IgD-negative memory B cell (primary cell): ENCODE data around the gene GRK6. TPM values are rescaled to one million over a fixed set of nuclear protein-coding genes. Genes with fewer than 3 reads are reported as not detected.

Source experiments
- H3K27ac Mint-ChIP-seq, 3 donors: one replicate each; pipeline ENCODE4 v1.8.0; 2020 to 2022; ENCODE audit warnings: mild to moderate bottlenecking in 3 of 3, mixed read lengths in 3 of 3, moderate library complexity in 1 of 3
- H3K27me3 Mint-ChIP-seq: one replicate; pipeline ENCODE4 v1.8.0; 2021; ENCODE audit warnings: mixed read lengths
- H3K36me3 Mint-ChIP-seq: one replicate; pipeline ENCODE4 v1.8.0; 2020; ENCODE audit warnings: mild to moderate bottlenecking, mixed read lengths
- H3K4me1 Mint-ChIP-seq, 3 donors: one replicate each; pipeline ENCODE4 v1.8.0; 2020 to 2022; ENCODE audit warnings: mixed read lengths in 3 of 3, mild to moderate bottlenecking in 1 of 3
- H3K4me3 Mint-ChIP-seq, 4 donors: one replicate each; pipeline ENCODE4 v1.8.0; 2020 to 2022; ENCODE audit warnings: mild to moderate bottlenecking in 4 of 4, mixed read lengths in 4 of 4, moderate library complexity in 3 of 4
- H3K9me3 Mint-ChIP-seq, 3 donors: one replicate each; pipeline ENCODE4 v1.8.0; 2020 to 2021; ENCODE audit warnings: mixed read lengths in 3 of 3, mild to moderate bottlenecking in 1 of 3
- polyA plus RNA-seq: library from polyadenylated mRNA; unstranded; fragments of 300-500 nt; fragmentation: Illumina TruSeq; gene quantifications from one replicate; pipeline ENCODE4 v1.2.3, GENCODE V29; 2021

GRK6 gene
- 107 TPM for polyA plus RNA-seq

DNA sequence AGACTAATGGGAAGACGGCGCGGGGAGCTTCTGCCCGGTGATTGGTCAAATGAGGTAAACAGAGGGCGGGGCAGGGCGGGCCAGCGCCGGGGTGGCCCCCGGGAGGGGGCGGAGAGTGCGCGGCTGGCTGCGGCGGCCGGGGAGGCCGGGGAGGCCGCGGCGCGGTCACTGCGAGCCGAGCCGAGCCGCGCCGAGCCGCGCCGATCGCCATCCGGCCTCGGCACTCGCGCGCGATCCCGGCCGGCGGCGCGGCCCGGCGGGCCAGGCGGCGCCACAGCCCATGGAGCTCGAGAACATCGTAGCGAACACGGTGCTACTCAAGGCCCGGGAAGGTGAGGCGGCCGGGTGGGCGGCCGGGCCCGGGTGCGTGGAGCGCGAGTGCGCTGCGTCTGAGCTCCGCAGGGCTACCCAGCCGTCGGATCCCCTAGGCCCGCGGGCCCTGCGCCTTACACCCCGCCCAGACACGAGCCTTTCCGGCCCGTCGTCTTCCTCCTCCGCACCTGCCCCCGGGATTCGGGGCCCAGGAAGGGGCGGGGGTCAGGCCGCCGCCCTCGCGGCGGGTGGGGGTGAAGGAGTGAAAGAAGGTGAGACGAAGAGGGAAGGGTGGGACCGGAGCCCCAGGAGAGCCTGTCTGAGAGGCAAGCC lies at the start of gene GRK6:
Gene GRK6 (plus strand): TSS at position 111 of the 645 bp plus-strand sequence. CDS start 170 bp downstream, at position 281.
- peaks cover 25 to 37% (median 33%) of the 10 kb centered on the region in 3 donors for H3K4me1 Mint-ChIP-seq
- peaks cover 5% of the 10 kb centered on the region for H3K36me3 Mint-ChIP-seq
- peak within 1 kb of the TSS; percentile 94 to 99 (median 95) for H3K27ac Mint-ChIP-seq
- H3K27me3 Mint-ChIP-seq = no peaks in the 10 kb centered on the region
- H3K4me3 Mint-ChIP-seq = peak within 1 kb of the TSS; percentile 92 to 99 (median 98)
- H3K9me3 Mint-ChIP-seq = no peaks in the 10 kb centered on the region

- H3K9me3 Mint-ChIP-seq = no peaks in the 10 kb centered on the region
- no peak overlapping the region for H3K27ac Mint-ChIP-seq
- peaks cover 0 to 20% (median 10%) of the 10 kb centered on the region in 3 donors for H3K4me1 Mint-ChIP-seq
- H3K4me3 Mint-ChIP-seq = no peak overlapping the region
- H3K27me3 Mint-ChIP-seq = peaks cover 2% of the 10 kb centered on the region
- no peaks in the 10 kb centered on the region for H3K36me3 Mint-ChIP-seq
Measured at GRCh38 chr5:177377851-177378776, 48.4 kb upstream of the GRK6 start.

- no peak overlapping the region for H3K27ac Mint-ChIP-seq
- H3K4me1 Mint-ChIP-seq = peaks cover 0 to 17% (median 8%) of the 10 kb centered on the region in 3 donors
- H3K9me3 Mint-ChIP-seq = no peaks in the 10 kb centered on the region
- H3K4me3 Mint-ChIP-seq = no peak overlapping the region
- peaks cover 2% of the 10 kb centered on the region for H3K27me3 Mint-ChIP-seq
- no peaks in the 10 kb centered on the region for H3K36me3 Mint-ChIP-seq
Measured at GRCh38 chr5:177378884-177379883, 47.3 kb upstream of the GRK6 start.

DNA sequence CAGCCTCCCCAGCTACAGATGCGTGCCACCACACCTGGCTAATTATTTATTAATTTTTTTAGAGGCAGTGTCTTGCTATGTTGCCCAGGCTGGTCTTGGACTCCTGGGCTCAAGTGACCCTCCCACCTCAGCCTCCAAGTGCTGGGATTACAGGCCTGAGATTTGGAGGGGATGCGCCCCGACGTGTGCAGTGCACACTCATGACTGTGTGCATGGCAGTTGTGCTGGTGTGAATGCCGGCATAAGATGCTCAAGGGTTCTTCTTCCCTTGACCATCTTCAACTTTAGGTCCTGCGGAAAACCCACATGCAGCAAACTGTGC lies 45.7 kb upstream of the GRK6 start:
- H3K36me3 Mint-ChIP-seq = no peaks in the 10 kb centered on the region
- H3K27me3 Mint-ChIP-seq = peaks cover 7% of the 10 kb centered on the region
- H3K27ac Mint-ChIP-seq = peak overlapping the region in 1 of 3 donors; percentile 13
- peaks cover 0 to 5% (median 3%) of the 10 kb centered on the region in 3 donors for H3K4me1 Mint-ChIP-seq
- H3K9me3 Mint-ChIP-seq = no peaks in the 10 kb centered on the region
- H3K4me3 Mint-ChIP-seq = no peak overlapping the region

- Mint-ChIP-seq H3K9me3 (no peaks in the 10 kb centered on the region), H3K27me3 (peaks cover 7% of the 10 kb centered on the region), H3K4me1 (peaks cover 0 to 3% (median 2%) of the 10 kb centered on the region in 3 donors), H3K36me3 (no peaks in the 10 kb centered on the region), H3K4me3 (peak overlapping the region in 1 of 4 donors; percentile 17), H3K27ac (peak overlapping the region in 1 of 3 donors; percentile 53)
Measured at GRCh38 chr5:177382423-177383029, 44.0 kb upstream of the GRK6 start.

- H3K4me3 Mint-ChIP-seq = no peak overlapping the region
- no peaks in the 10 kb centered on the region for H3K9me3 Mint-ChIP-seq
- peaks cover 7% of the 10 kb centered on the region for H3K27me3 Mint-ChIP-seq
- no peak overlapping the region for H3K27ac Mint-ChIP-seq
- H3K4me1 Mint-ChIP-seq = peaks cover under 1 to 3% (median 2%) of the 10 kb centered on the region in 3 donors
- H3K36me3 Mint-ChIP-seq = no peaks in the 10 kb centered on the region
Measured at GRCh38 chr5:177383181-177383580, 43.3 kb upstream of the GRK6 start.

- H3K36me3 Mint-ChIP-seq = no peaks in the 10 kb centered on the region
- no peaks in the 10 kb centered on the region for H3K9me3 Mint-ChIP-seq
- peaks cover 8% of the 10 kb centered on the region in 3 donors for H3K4me1 Mint-ChIP-seq
- peak within 1 kb of the TSS in 1 of 3 donors; percentile 63 for H3K27ac Mint-ChIP-seq
- H3K27me3 Mint-ChIP-seq = peaks cover 7% of the 10 kb centered on the region
- peak within 1 kb of the TSS in 1 of 4 donors; percentile 5 for H3K4me3 Mint-ChIP-seq
Measured at GRCh38 chr5:177384134-177384533, 42.3 kb upstream of the GRK6 start, which contains the start of gene SLC34A1. TSS of gene SLC34A1 (plus strand) at chr5:177384434. CDS start at chr5:177385742, 1,308 bp downstream.

- Mint-ChIP-seq H3K36me3 (no peaks in the 10 kb centered on the region), H3K27ac (no peak overlapping the region), H3K27me3 (peaks cover 12% of the 10 kb centered on the region), H3K9me3 (no peaks in the 10 kb centered on the region), H3K4me3 (no peak overlapping the region), H3K4me1 (peaks cover 16 to 22% (median 21%) of the 10 kb centered on the region in 3 donors)
Measured at GRCh38 chr5:177385720-177386119, 40.8 kb upstream of the GRK6 start.

DNA sequence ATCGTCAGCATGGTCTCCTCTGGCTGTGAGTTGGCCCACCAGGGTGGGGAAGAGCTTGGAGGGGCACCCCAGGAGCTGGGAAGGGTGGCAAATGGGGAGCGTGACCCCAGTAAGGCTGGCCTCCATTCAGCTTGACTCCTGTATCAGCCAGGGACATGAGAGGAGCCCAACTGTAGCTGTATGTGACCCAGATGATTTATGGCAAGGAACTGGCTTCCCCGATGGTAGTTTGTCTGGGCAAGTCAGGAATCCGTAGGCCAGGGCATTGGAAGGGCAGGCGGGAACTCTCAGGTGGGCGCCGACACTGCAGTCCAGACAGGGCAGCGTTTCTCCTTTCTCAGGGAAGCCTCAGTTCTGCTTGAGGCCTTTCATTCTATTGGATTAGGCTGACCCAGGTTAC lies 39.9 kb upstream of the GRK6 start:
- Mint-ChIP-seq H3K27ac (no peak overlapping the region), H3K36me3 (no peaks in the 10 kb centered on the region), H3K27me3 (peaks cover 10% of the 10 kb centered on the region), H3K4me3 (no peak overlapping the region), H3K4me1 (peaks cover 16 to 22% (median 21%) of the 10 kb centered on the region in 3 donors), H3K9me3 (no peaks in the 10 kb centered on the region)

DNA sequence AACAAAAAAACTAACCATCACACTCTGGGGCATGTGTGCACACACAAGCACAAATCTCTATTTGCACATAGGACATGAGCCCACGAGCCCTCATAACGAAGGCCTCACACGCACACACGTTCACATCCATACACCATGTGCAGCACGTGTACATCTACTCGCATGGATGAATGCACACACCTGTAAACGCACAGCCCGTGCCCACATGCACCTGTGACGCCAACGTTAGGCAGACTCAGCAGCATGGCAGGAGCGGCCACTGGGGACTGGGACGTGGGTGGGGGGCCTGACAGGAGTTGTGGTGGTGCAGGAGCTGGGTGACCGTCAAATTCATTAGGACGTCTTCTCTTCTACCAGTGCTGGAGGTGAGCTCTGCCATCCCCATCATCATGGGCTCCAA lies 39.1 kb upstream of the GRK6 start:
- Mint-ChIP-seq H3K9me3 (no peaks in the 10 kb centered on the region), H3K36me3 (no peaks in the 10 kb centered on the region), H3K4me3 (peak overlapping the region in 1 of 4 donors; percentile 6), H3K27me3 (peaks cover 10% of the 10 kb centered on the region), H3K27ac (no peak overlapping the region), H3K4me1 (peaks cover 15 to 22% (median 21%) of the 10 kb centered on the region in 3 donors)

DNA sequence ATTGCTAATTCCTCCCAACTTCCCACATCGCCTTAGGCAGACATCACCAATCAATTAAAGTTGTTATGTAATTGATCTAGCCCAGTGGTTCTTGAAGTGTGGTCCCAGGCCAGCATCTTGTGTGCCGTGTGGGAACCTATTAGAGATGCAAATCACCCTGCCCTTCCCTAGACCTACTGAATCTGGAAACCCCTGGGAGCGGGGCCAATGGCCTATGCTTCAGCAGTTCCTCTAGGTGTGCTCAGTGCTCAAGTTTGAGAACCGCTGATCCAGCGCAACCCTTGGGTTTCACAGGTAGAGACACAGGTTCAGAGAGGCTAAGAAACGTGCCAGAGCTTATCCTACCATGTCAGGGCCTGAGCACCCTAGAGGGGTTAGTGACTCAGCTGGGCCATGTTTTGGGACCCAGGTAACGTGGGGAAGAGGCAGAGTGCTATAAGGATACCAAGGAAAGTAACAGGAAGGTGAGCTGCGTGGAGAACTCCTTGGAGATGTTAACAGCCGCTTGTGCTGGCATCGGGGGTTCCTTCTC lies 37.9 kb upstream of the GRK6 start:
- Mint-ChIP-seq H3K4me3 (peak overlapping the region in 1 of 4 donors; percentile 72), H3K9me3 (no peaks in the 10 kb centered on the region), H3K27me3 (peaks cover 10% of the 10 kb centered on the region), H3K36me3 (no peaks in the 10 kb centered on the region), H3K27ac (no peak overlapping the region), H3K4me1 (peaks cover 14 to 25% (median 21%) of the 10 kb centered on the region in 3 donors)

- H3K27me3 Mint-ChIP-seq = peaks cover 10% of the 10 kb centered on the region
- H3K36me3 Mint-ChIP-seq = no peaks in the 10 kb centered on the region
- H3K4me1 Mint-ChIP-seq = peaks cover 14 to 25% (median 21%) of the 10 kb centered on the region in 3 donors
- H3K4me3 Mint-ChIP-seq = peak overlapping the region in 3 of 4 donors; percentile 5 to 90 (median 13)
- peak overlapping the region in 2 of 3 donors; percentile 37 to 80 for H3K27ac Mint-ChIP-seq
- H3K9me3 Mint-ChIP-seq = no peaks in the 10 kb centered on the region
Measured at GRCh38 chr5:177389241-177390169, 37.0 kb upstream of the GRK6 start.
